Measurements from ENCODE around the gene ELAVL1.

Gene ELAVL1

GRCh38 chr19:7912144-7912696, 93.2 kb downstream of the ELAVL1 start:
- Histone ChIP-seq H2BK120ac (ENCODE audit: low read depth, low read length) (no peak overlapping the region), H3K4me1 (ENCODE audit: control insufficient read depth, low read depth, low read length) (no peaks in the 10 kb centered on the region), H2BK15ac (replicated peaks; ENCODE audit: low read depth) (no peak overlapping the region), H3K4me2 (ENCODE audit: low read length) (no peak overlapping the region), H2BK5ac (ENCODE audit: low read length) (no peak overlapping the region), H3K23ac (ENCODE audit: low read length) (no peak overlapping the region), H4K5ac (ENCODE audit: low read length) (no peak overlapping the region), H3K36me3 (ENCODE audit: control insufficient read depth, insufficient read depth, low read length) (peaks cover 3% of the 10 kb centered on the region), H3K9ac (ENCODE audit: low read length) (no peak overlapping the region), H3K27ac (ENCODE audit: low read depth, low read length) (no peak overlapping the region), H3K4me3 (ENCODE audit: low read length) (no peak overlapping the region), H3K79me1 (ENCODE audit: low read length) (peaks cover 4% of the 10 kb centered on the region), H2AK5ac (ENCODE audit: low read length) (no peak overlapping the region), H3K56ac (ENCODE audit: low read length) (no peak overlapping the region), H4K8ac (ENCODE audit: low read depth, low read length) (no peak overlapping the region), H3K27me3 (ENCODE audit: insufficient read depth, low read length, poor library complexity) (peaks cover 18% of the 10 kb centered on the region), H3K18ac (ENCODE audit: low read length) (no peak overlapping the region), H3K79me2 (ENCODE audit: control insufficient read depth, insufficient read depth, low read length) (no peaks in the 10 kb centered on the region), H3K4ac (ENCODE audit: low read depth, low read length) (no peak overlapping the region)
- no peak for DNase-seq
- whole genome bisulfite sequencing (ENCODE audit: extremely low coverage, insufficient coverage, low lambda C conversion rate): no CpG with 5 or more reads among the region's 31 CpGs

- no peaks in the 10 kb centered on the region for H3K4me1 ChIP-seq (ENCODE audit: control insufficient read depth, low read depth, low read length)
- DNase-seq: no peak
- peaks cover 3% of the 10 kb centered on the region for H3K36me3 ChIP-seq (ENCODE audit: control insufficient read depth, insufficient read depth, low read length)
- H4K5ac ChIP-seq (ENCODE audit: low read length): no peak overlapping the region
- H3K27ac ChIP-seq (ENCODE audit: low read depth, low read length): no peak overlapping the region
- H3K4ac ChIP-seq (ENCODE audit: low read depth, low read length): no peak overlapping the region
- peaks cover 4% of the 10 kb centered on the region for H3K79me1 ChIP-seq (ENCODE audit: low read length)
- WGBS (ENCODE audit: extremely low coverage, insufficient coverage, low lambda C conversion rate): no CpG with 5 or more reads among the region's 18 CpGs
- H3K23ac ChIP-seq (ENCODE audit: low read length): no peak overlapping the region
- no peak overlapping the region for H3K4me2 ChIP-seq (ENCODE audit: low read length)
- no peak overlapping the region for H3K9ac ChIP-seq (ENCODE audit: low read length)
- no peak overlapping the region for H2BK5ac ChIP-seq (ENCODE audit: low read length)
- H2BK120ac ChIP-seq (ENCODE audit: low read depth, low read length): no peak overlapping the region
- H3K18ac ChIP-seq (ENCODE audit: low read length): no peak overlapping the region
- no peak overlapping the region for H3K4me3 ChIP-seq (ENCODE audit: low read length)
- no peak overlapping the region for H3K56ac ChIP-seq (ENCODE audit: low read length)
- no peaks in the 10 kb centered on the region for H3K79me2 ChIP-seq (ENCODE audit: control insufficient read depth, insufficient read depth, low read length)
- H2AK5ac ChIP-seq (ENCODE audit: low read length): no peak overlapping the region
- no peak overlapping the region for H2BK15ac ChIP-seq (replicated peaks; ENCODE audit: low read depth)
- peaks cover 12% of the 10 kb centered on the region for H3K27me3 ChIP-seq (ENCODE audit: insufficient read depth, low read length, poor library complexity)
- H4K8ac ChIP-seq (ENCODE audit: low read depth, low read length): no peak overlapping the region
These were observed 93.8 kb downstream of the ELAVL1 start for GRCh38 chr19:7911508-7912143.

- no peak overlapping the region for H3K23ac ChIP-seq (ENCODE audit: low read length)
- H3K4me2 ChIP-seq (ENCODE audit: low read length): no peak overlapping the region
- no peak overlapping the region for H4K5ac ChIP-seq (ENCODE audit: low read length)
- no peak for DNase-seq
- H3K4me3 ChIP-seq (ENCODE audit: low read length): no peak overlapping the region
- H3K27ac ChIP-seq (ENCODE audit: low read depth, low read length): no peak overlapping the region
- H2BK5ac ChIP-seq (ENCODE audit: low read length): no peak overlapping the region
- H2BK15ac ChIP-seq (replicated peaks; ENCODE audit: low read depth): no peak overlapping the region
- H4K8ac ChIP-seq (ENCODE audit: low read depth, low read length): no peak overlapping the region
- no peak overlapping the region for H3K4ac ChIP-seq (ENCODE audit: low read depth, low read length)
- no peak overlapping the region for H3K18ac ChIP-seq (ENCODE audit: low read length)
- no peak overlapping the region for H2AK5ac ChIP-seq (ENCODE audit: low read length)
- H3K9ac ChIP-seq (ENCODE audit: low read length): no peak overlapping the region
- H2BK120ac ChIP-seq (ENCODE audit: low read depth, low read length): no peak overlapping the region
- H3K56ac ChIP-seq (ENCODE audit: low read length): no peak overlapping the region
- H3K4me1 ChIP-seq (ENCODE audit: control insufficient read depth, low read depth, low read length): no peaks in the 10 kb centered on the region
- peaks cover 5% of the 10 kb centered on the region for H3K79me1 ChIP-seq (ENCODE audit: low read length)
- no CpG with 5 or more reads among the region's 54 CpGs for WGBS (ENCODE audit: extremely low coverage, insufficient coverage, low lambda C conversion rate)
- peaks cover 3% of the 10 kb centered on the region for H3K36me3 ChIP-seq (ENCODE audit: control insufficient read depth, insufficient read depth, low read length)
- peaks cover 2% of the 10 kb centered on the region for H3K27me3 ChIP-seq (ENCODE audit: insufficient read depth, low read length, poor library complexity)
- no peaks in the 10 kb centered on the region for H3K79me2 ChIP-seq (ENCODE audit: control insufficient read depth, insufficient read depth, low read length)
These were observed 94.9 kb downstream of the ELAVL1 start for GRCh38 chr19:7910321-7911161.

- H2AK5ac ChIP-seq (ENCODE audit: low read length): no peak overlapping the region
- H2BK15ac ChIP-seq (replicated peaks; ENCODE audit: low read depth): no peak overlapping the region
- no peaks in the 10 kb centered on the region for H3K27me3 ChIP-seq (ENCODE audit: insufficient read depth, low read length, poor library complexity)
- peaks cover 3% of the 10 kb centered on the region for H3K36me3 ChIP-seq (ENCODE audit: control insufficient read depth, insufficient read depth, low read length)
- H3K18ac ChIP-seq (ENCODE audit: low read length): no peak overlapping the region
- no peak overlapping the region for H3K4ac ChIP-seq (ENCODE audit: low read depth, low read length)
- no peak overlapping the region for H2BK120ac ChIP-seq (ENCODE audit: low read depth, low read length)
- H3K9ac ChIP-seq (ENCODE audit: low read length): no peak overlapping the region
- H4K5ac ChIP-seq (ENCODE audit: low read length): no peak overlapping the region
- H2BK5ac ChIP-seq (ENCODE audit: low read length): no peak overlapping the region
- no peak overlapping the region for H3K4me2 ChIP-seq (ENCODE audit: low read length)
- no peak overlapping the region for H4K8ac ChIP-seq (ENCODE audit: low read depth, low read length)
- H3K56ac ChIP-seq (ENCODE audit: low read length): no peak overlapping the region
- H3K79me1 ChIP-seq (ENCODE audit: low read length): peaks cover 12% of the 10 kb centered on the region
- H3K23ac ChIP-seq (ENCODE audit: low read length): no peak overlapping the region
- peaks cover 2% of the 10 kb centered on the region for H3K4me1 ChIP-seq (ENCODE audit: control insufficient read depth, low read depth, low read length)
- peaks cover 7% of the 10 kb centered on the region for H3K79me2 ChIP-seq (ENCODE audit: control insufficient read depth, insufficient read depth, low read length)
- DNase-seq: no peak
- WGBS (ENCODE audit: extremely low coverage, insufficient coverage, low lambda C conversion rate): no CpG with 5 or more reads among the region's 21 CpGs
- H3K27ac ChIP-seq (ENCODE audit: low read depth, low read length): no peak overlapping the region
- H3K4me3 ChIP-seq (ENCODE audit: low read length): no peak overlapping the region
These were observed 95.9 kb downstream of the ELAVL1 start for GRCh38 chr19:7909471-7910067.

- no peak overlapping the region for H3K4ac ChIP-seq (ENCODE audit: low read depth, low read length)
- DNase-seq: no peak
- peaks cover 3% of the 10 kb centered on the region for H3K36me3 ChIP-seq (ENCODE audit: control insufficient read depth, insufficient read depth, low read length)
- no peak overlapping the region for H3K27ac ChIP-seq (ENCODE audit: low read depth, low read length)
- H3K9ac ChIP-seq (ENCODE audit: low read length): no peak overlapping the region
- H3K4me2 ChIP-seq (ENCODE audit: low read length): no peak overlapping the region
- H4K5ac ChIP-seq (ENCODE audit: low read length): no peak overlapping the region
- WGBS (ENCODE audit: extremely low coverage, insufficient coverage, low lambda C conversion rate): no CpG with 5 or more reads among the region's 19 CpGs
- no peak overlapping the region for H4K8ac ChIP-seq (ENCODE audit: low read depth, low read length)
- H3K18ac ChIP-seq (ENCODE audit: low read length): no peak overlapping the region
- H3K56ac ChIP-seq (ENCODE audit: low read length): no peak overlapping the region
- H3K23ac ChIP-seq (ENCODE audit: low read length): no peak overlapping the region
- no peak overlapping the region for H2BK5ac ChIP-seq (ENCODE audit: low read length)
- no peak overlapping the region for H2AK5ac ChIP-seq (ENCODE audit: low read length)
- H3K27me3 ChIP-seq (ENCODE audit: insufficient read depth, low read length, poor library complexity): no peaks in the 10 kb centered on the region
- no peak overlapping the region for H3K4me3 ChIP-seq (ENCODE audit: low read length)
- H2BK15ac ChIP-seq (replicated peaks; ENCODE audit: low read depth): no peak overlapping the region
- H3K79me1 ChIP-seq (ENCODE audit: low read length): peaks cover 16% of the 10 kb centered on the region
- H3K79me2 ChIP-seq (ENCODE audit: control insufficient read depth, insufficient read depth, low read length): peaks cover 11% of the 10 kb centered on the region
- H3K4me1 ChIP-seq (ENCODE audit: control insufficient read depth, low read depth, low read length): peaks cover 2% of the 10 kb centered on the region
- no peak overlapping the region for H2BK120ac ChIP-seq (ENCODE audit: low read depth, low read length)
These were observed 96.5 kb downstream of the ELAVL1 start for GRCh38 chr19:7908742-7909461.

All from mesendoderm (in vitro differentiated cells).